T-helper 9 cell (primary cell): ENCODE results near the gene TRAPPC2L.
"Not testable (repeated sequence)": the region's sequence is repeated elsewhere in the genome, so short reads cannot be mapped to it uniquely, and the experiment has no call there.

Experiments used
- DNase-seq: peaks from one replicate; pipeline ENCODE4 v3.0.0-alpha.2; 2020

TRAPPC2L gene

DNA sequence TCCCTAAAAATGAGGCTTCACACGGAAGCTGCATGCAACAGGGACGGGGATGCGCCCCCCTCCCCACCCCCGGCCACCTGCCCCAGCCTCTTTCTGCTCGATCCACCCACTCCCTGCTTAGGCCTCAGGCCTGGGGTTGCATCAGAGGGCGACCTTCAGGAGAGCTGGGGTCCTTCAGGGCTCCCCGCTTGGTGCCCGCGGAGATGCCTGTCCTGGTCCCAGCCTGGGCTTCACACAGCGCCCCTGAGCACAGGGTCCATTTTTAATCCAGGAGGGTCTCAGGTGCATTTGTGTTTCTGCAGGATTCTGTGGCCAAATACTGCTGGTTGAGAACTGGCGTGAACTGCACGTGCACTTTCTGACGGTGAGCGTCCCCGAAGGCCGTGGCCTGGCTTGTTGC lies 37.8 kb upstream of the TRAPPC2L start:
- no peak for DNase-seq

DNA sequence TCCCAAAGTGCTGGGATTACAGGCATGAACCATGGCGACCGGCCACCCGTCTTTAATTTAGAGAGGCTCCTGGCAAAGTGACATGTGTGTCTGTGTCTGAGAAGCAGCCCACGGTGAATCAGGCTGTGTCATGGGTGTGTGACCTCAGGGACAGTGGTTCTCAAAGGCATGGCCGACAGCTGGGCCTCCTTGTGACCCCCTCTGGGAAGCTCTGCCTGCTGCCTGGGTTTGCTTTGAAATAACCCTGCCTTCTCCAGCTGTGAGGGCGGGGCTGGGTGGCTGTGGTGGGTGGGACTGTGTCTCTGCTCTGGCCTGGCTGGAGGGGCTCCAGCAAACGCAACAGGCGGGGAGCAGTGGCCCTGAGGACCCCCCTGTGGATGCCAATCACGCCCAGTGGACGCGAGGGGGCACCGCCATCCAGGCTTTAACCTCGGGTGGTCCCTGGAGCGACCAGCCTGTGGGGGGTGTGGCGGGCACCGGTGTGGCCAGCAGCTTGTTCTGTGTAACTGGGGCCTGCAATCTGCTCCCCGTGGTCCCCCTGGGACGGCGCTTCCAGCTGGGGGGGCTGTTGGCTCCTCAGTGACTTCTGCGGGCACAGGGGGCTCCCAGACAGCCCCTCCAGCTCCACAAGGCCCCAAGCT lies 36.4 kb upstream of the TRAPPC2L start:
- no peak for DNase-seq

DNA sequence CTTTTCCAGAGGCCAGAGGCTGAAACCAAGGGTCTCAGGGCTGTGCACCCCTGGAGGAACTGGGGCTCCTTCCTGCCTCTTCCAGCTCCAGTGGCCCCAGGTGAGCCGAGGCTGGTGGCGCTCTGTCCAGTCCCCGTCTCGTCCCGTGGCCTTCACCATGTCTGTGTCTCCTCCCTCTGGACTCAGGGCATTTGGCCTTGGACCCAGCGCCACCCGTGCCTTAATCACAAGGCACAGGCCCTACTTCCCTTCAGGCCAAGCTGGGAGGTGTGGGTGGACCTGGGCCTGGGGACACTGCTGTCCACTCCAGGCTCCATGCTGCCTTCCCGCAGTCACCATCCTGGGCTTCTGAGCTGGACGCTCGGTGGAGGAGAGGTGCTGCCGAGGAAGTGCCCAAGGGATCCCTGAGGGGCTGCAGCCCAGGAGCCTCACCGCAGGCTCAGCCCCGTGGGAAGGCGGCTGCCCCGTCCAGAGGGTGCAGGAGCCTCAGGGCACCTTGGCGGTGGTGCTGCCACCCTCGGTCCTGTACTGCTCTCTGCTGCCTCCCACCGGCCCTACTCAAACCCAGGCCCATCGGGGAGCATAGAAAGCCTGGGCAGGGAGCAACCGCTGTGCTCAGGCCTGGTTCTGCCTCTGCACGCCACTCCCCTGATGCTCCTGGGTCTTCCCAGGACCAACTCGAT lies 35.6 kb upstream of the TRAPPC2L start:
- no peak for DNase-seq

DNA sequence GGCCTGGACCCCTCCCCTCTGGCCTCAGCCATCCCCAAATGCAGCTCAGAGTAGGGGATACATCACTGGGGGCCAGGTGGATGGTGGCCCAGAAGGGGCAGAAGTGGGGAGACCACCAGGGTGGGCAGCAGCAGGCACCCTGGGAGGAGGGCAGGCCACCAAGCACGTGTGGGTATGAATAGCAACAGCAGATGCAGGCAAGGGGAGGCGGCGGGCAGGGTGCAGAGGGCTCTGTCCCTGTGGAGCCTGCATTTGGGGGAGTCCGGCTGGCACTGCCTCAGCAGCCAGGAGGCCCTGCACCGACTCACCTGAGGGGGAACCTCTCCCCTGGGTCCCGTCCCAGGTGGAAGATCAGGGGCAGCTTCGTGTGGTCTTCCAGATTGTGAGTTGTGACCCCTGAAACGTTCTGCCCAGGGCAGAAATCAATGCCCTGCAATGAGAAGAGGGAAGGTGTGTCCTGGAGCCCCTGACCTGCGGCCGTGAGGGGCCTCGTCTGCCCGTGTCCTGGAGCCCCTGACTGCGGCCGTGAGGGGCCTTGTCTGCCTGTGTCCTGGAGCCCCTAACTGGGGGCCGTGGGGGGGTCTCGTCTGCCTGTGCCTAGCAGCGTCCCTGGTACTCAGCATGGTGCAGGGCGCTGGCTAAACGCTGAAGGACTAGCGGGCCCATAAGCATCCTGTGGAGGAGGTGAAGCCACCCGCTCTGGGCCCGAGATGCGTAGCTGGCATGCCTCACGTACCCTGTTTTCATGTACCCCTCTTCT lies 34.5 kb upstream of the TRAPPC2L start:
- DNase-seq: no peak

- not testable (repeated sequence) for DNase-seq
Observed at GRCh38 chr16:88823646-88824045, 33.3 kb upstream of the TRAPPC2L start.

DNA sequence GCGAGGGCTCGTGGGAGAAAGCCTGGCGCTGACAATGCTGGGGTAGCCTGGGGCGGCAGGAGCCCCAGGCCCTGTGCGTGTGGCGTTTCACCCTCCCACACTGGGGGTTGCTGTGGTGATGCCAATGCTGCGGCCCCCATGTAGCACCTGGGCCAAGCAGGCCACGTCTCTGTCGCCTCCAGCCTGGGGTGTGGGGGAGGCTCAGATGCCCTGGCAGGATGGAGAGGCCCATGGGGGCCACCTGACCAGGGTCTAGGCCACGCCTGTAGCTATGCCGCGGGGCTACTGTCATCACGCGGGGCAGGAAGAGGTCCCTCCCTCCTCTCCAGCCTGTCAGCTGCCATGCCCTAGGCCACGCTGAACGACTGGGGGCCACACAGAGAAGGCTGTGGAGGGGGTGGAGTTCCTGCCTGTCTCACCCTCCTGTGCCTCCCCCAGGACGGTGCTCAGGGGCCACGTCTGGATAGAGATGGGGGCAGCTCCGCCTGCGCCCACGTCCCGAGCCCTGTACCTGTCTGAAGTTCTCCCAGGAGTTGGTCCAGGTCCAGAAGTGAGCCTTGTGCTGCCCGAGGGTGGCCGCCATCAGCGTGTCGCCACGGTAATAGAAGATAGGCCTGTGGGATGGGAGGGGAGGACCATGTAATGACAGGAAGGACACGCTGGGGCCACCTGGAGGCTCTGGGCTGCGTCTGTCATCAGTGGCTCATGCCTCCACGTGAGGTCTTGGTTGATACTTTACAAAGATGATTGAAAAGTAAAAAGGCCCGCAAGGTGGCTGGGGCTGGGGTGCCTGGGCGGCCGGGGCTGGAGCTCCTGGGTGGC lies 32.5 kb upstream of the TRAPPC2L start:
- no peak for DNase-seq

- DNase-seq: no peak
Observed at GRCh38 chr16:88825146-88825545, 31.8 kb upstream of the TRAPPC2L start.

GRCh38 chr16:88826070-88826840 lies 30.7 kb upstream of the TRAPPC2L start:
- DNase-seq: no peak

DNA sequence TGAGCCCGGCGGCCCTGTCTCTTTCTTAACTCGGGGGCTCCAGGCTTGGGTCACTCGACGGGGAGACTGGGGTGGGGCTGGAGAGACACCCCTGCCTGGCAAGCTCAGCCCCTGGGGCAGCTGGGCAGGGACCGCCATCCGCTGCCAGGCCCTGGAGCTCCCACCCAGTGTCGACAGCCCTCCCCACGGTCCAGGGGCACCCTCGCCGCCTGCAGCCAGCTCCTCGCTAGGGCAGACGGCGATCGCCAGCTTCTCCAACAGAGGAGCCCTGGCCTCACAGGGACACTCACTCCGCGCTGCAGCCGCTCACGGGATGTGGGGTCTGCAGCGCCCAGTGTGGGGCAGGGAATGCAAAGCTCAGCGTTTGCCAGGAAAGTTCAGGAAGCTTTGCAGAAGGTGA lies 29.2 kb upstream of the TRAPPC2L start:
- no peak for DNase-seq

DNA sequence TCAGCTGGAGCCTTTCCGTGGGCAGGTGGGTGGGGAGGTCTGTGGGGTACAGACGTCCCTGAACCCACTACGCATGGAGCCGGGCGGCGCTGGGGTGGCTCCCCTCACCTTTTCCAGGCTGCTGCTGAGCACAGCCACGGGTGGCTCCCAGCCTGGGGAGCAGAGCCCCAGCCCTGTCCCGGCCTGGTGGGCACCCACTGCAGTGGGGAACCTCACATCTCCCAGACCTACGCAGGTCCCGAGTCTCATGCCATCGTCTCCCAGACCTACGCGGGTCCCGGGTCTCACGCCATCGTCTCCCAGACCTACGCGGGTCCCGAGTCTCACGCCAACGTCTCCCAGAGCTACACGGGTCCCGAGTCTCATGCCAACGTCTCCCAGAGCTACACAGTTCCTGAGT lies 28.2 kb upstream of the TRAPPC2L start:
- DNase-seq: no peak

DNA sequence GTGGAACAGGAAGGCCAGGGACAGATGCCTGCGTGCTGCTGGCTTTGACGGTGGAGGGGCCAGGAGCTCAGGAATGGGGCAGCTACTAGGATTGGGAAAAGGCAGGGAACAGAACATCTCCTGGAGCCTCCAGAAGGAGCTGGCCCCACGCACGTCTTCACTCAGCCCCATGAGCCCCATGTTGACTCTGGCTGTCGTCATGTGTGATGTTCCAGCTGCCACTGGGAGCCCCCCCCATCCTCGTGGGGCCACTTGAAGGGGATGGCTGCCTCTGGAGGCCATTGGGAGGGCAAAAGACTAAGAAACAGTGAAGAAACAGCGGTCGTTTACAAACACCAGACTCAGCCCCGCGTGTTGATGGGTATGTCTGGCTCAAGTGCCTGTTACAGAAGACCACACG lies 26.7 kb upstream of the TRAPPC2L start:
- no peak for DNase-seq

- DNase-seq: no peak
Observed at GRCh38 chr16:88830783-88831182, 26.1 kb upstream of the TRAPPC2L start.

- no peak for DNase-seq
Observed at GRCh38 chr16:88831838-88832237, 25.1 kb upstream of the TRAPPC2L start.

- no peak for DNase-seq
Observed at GRCh38 chr16:88833086-88833485, 23.8 kb upstream of the TRAPPC2L start.

DNA sequence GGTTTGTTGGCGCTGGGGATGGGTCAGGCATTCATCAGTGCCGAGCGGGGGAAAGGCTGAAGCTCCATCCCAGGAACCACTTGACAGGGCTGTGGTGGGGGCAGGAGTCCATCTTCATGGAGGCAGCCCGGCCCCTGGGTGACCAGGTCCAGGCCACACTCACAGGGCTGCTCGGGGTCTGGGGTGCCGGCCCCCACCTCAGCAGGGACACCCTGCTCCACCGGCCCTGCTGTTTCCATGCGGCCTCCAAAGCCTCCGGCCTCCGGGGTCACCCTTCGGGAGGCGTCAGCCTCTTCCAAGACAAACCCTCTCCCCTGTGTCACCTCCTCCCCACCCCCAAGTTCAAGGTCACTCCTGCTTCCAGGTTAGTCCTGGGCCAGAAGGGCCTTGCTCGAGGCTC lies 22.3 kb upstream of the TRAPPC2L start:
- DNase-seq: no peak

DNA sequence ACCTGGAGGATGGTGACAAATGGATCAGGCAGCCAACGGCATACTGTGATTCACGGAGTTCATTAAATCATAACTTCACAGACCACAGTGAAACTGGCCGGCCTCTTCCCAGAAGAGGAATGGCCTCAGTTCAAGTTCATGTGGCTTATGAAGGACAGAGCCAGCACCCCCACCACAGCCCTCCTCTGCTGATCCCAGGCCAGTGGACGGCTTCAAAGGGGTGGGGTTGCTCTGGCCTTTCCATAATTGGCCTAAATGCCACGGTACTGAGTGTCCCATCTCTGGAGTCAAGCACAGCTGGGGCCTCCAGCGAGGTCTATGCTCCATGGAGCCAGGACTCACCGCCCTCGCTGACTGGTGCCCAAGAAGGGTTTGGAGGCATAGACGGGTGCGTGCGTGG lies 21.5 kb upstream of the TRAPPC2L start:
- no peak for DNase-seq

DNA sequence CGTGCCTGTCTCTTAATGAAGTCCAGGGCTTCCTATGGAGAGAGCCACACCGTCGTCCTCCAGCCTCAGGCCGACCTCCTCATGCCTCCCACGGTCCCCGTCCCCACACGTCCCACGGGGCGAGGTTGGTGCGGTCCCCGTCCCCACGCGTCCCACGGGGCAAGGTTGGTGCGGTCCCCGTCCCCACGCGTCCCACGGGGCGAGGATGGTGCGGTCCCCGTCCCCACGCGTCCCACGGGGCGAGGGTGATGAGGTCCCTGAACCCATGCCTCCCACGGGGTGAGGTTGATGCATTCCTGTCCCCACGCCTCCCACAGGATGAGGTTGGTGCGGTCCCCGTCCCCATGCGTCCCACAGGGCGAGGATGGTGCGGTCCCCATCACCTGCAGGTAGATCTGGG lies 21.1 kb upstream of the TRAPPC2L start:
- DNase-seq: no peak

GRCh38 chr16:88836791-88837190 lies 20.1 kb upstream of the TRAPPC2L start:
- DNase-seq: no peak

DNA sequence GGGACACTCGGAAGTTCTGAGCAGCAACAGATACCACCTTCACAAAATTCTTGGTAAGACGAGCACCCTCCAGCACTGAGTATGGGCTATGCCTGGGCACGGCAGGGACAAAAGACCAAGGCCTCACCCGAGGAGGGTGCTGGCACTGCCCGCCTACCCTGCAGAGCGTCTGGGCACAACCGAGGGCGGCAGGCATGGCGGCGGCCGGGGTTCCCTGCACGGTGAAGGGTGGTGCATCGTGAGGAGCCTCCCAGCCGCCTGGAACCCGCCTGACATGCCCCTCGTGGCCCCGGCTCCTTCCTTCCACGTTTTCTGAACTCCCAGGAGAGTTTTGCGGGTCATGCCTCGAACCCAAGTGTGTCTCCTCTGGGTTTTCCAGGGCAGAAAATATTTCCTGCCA lies 19.1 kb upstream of the TRAPPC2L start:
- DNase-seq: no peak

DNA sequence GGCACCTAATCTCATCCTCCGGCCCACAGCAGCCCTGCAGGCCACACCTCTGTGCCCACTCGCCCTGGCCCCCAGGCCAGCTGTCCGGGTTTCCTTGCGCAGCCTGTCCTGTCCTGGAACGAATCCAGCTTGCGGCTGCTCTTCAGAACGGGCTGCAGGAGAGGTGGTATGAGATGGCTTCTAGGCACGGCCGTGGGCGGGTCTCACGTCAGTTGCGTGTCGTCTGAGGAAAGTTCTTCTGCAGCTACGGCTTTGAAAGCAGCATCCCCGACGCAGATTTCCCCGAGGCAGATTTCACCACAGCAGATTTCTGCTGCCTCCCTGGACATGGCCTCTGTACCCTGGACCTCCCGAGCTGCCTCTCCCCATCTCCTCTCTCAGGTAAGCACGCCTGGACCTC lies 18.4 kb upstream of the TRAPPC2L start:
- no peak for DNase-seq

DNA sequence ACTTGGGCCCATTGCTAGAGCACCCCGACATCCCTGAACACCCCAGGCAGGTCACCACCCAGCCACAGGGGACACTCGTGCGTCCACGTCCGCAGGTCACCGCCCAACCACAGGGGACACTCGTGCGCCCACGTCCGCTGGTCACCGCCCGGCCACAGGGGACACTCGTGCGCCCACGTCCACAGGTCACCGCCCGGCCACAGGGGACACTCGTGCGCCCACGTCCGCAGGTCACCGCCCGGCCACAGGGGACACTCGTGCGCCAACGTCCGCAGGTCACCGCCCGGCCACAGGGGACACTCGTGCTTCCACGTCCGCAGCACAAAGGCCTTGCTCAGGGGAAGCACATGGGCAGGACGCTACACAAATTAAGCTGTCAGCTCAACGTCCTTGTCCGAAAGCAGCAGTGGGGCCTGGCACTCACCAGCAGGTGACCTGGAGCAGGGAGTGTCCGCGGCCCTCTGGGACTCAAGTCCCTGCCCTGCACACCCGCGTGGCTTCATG lies 17.8 kb upstream of the TRAPPC2L start:
- DNase-seq: no peak
